ENCODE measurements around the gene UBA1.

DNA sequence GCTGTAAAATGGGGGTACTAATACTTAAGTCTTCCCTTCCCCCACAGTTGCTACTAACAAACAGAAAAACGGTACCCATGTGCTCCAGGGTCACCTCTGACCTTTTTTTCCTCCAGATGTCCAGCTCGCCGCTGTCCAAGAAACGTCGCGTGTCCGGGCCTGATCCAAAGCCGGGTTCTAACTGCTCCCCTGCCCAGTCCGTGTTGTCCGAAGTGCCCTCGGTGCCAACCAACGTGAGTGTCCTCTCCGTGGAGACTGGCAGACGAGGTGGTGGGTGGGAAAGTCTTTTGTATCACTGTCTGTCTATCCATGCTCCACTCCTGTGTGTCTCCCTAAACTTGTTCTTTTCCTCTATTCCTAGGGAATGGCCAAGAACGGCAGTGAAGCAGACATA lies 5.1 kb downstream of the UBA1 start:
- TF ChIP-seq, protein P1, sequence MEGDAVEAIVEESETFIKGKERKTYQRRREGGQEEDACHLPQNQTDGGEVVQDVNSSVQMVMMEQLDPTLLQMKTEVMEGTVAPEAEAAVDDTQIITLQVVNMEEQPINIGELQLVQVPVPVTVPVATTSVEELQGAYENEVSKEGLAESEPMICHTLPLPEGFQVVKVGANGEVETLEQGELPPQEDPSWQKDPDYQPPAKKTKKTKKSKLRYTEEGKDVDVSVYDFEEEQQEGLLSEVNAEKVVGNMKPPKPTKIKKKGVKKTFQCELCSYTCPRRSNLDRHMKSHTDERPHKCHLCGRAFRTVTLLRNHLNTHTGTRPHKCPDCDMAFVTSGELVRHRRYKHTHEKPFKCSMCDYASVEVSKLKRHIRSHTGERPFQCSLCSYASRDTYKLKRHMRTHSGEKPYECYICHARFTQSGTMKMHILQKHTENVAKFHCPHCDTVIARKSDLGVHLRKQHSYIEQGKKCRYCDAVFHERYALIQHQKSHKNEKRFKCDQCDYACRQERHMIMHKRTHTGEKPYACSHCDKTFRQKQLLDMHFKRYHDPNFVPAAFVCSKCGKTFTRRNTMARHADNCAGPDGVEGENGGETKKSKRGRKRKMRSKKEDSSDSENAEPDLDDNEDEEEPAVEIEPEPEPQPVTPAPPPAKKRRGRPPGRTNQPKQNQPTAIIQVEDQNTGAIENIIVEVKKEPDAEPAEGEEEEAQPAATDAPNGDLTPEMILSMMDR (IDR thresholded peaks at IDR 0.05): no peak
- TF ChIP-seq POLR2A (IDR thresholded peaks at IDR 0.05): no peak

Data from adrenal gland (tissue), 5 donors.